ENCODE results near the gene LENEP.

GRCh38 chr1:155026154-155026553 lies 32.8 kb downstream of the LENEP start:
- TF ChIP-seq POLR2A (IDR thresholded peaks at IDR 0.05), result no peak
- TF ChIP-seq, protein P1, sequence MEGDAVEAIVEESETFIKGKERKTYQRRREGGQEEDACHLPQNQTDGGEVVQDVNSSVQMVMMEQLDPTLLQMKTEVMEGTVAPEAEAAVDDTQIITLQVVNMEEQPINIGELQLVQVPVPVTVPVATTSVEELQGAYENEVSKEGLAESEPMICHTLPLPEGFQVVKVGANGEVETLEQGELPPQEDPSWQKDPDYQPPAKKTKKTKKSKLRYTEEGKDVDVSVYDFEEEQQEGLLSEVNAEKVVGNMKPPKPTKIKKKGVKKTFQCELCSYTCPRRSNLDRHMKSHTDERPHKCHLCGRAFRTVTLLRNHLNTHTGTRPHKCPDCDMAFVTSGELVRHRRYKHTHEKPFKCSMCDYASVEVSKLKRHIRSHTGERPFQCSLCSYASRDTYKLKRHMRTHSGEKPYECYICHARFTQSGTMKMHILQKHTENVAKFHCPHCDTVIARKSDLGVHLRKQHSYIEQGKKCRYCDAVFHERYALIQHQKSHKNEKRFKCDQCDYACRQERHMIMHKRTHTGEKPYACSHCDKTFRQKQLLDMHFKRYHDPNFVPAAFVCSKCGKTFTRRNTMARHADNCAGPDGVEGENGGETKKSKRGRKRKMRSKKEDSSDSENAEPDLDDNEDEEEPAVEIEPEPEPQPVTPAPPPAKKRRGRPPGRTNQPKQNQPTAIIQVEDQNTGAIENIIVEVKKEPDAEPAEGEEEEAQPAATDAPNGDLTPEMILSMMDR (IDR thresholded peaks at IDR 0.05), result no peak
